Measurements from ENCODE around the gene SNX18.
"Not testable (repeated sequence)": the region's sequence is repeated elsewhere in the genome, so short reads cannot be mapped to it uniquely, and the experiment has no call there.

SNX18 gene

GRCh38 chr5:54517512-54518145, at the start of gene SNX18:
SNX18 (plus strand) TSS chr5:54517759; CDS start chr5:54517953, 194 bp downstream.
- DNase-seq: peak; percentile 88 to 93

- no peak for DNase-seq
Measured at GRCh38 chr5:54469622-54470021, 47.9 kb upstream of the SNX18 start.

- no peak for DNase-seq
Measured at GRCh38 chr5:54470128-54470527, 47.4 kb upstream of the SNX18 start.

GRCh38 chr5:54470677-54471076, 46.9 kb upstream of the SNX18 start:
- no peak for DNase-seq

- DNase-seq: no peak
Measured at GRCh38 chr5:54471398-54471797, 46.2 kb upstream of the SNX18 start.

- no peak for DNase-seq
Measured at GRCh38 chr5:54476682-54477081, 40.9 kb upstream of the SNX18 start.

GRCh38 chr5:54477941-54478478, 39.5 kb upstream of the SNX18 start:
- DNase-seq: no peak

GRCh38 chr5:54480296-54480695, 37.3 kb upstream of the SNX18 start:
- no peak for DNase-seq

- no peak for DNase-seq
Measured at GRCh38 chr5:54484219-54484894, 33.2 kb upstream of the SNX18 start.

GRCh38 chr5:54485659-54486058, 31.9 kb upstream of the SNX18 start:
- not testable (repeated sequence) for DNase-seq

- DNase-seq: not testable (repeated sequence)
Measured at GRCh38 chr5:54489648-54489979, 27.9 kb upstream of the SNX18 start.

GRCh38 chr5:54491326-54491725, 26.2 kb upstream of the SNX18 start:
- DNase-seq: no peak

GRCh38 chr5:54492178-54492577, 25.4 kb upstream of the SNX18 start:
- no peak for DNase-seq

GRCh38 chr5:54495027-54495426, 22.5 kb upstream of the SNX18 start:
- no peak for DNase-seq

- DNase-seq: no peak
Measured at GRCh38 chr5:54514291-54514690, 3.3 kb upstream of the SNX18 start.

GRCh38 chr5:54514841-54515432, 2.6 kb upstream of the SNX18 start:
- DNase-seq: no peak

- no peak for DNase-seq
Measured at GRCh38 chr5:54515634-54516033, 1.9 kb upstream of the SNX18 start.

GRCh38 chr5:54516051-54516655, 1.4 kb upstream of the SNX18 start:
- no peak for DNase-seq

- DNase-seq: no peak
Measured at GRCh38 chr5:54517174-54517511, 416 bp upstream of the SNX18 start.

GRCh38 chr5:54518146-54518817, 723 bp downstream of the SNX18 start:
- DNase-seq: peak; percentile 54 to 61

- DNase-seq: peak in 1 of 2 donors; percentile 3
Measured at GRCh38 chr5:54518818-54519508, 1.4 kb downstream of the SNX18 start.

- DNase-seq: no peak
Measured at GRCh38 chr5:54519509-54519876, 1.9 kb downstream of the SNX18 start.

- DNase-seq: no peak
Measured at GRCh38 chr5:54520438-54520846, 2.9 kb downstream of the SNX18 start.
